Endodermal cell (in vitro differentiated cells): ENCODE data around the gene TNS3. TPM values are rescaled to one million over a fixed set of nuclear protein-coding genes. Genes with fewer than 3 reads are reported as not detected.

ENCODE experiments used
- DNase-seq: peaks from one replicate; pipeline ENCODE4 v3.0.0-alpha.2; 2017
- H3K27ac ChIP-seq: 2 replicates; pipeline ENCODE4 v1.5.1; 2013; ENCODE audit warnings: mild to moderate bottlenecking, low read depth, low read length, moderate library complexity
- H3K27me3 ChIP-seq: 2 replicates; pipeline ENCODE4 v1.6.1; 2013; ENCODE audit warnings: mild to moderate bottlenecking, low read length, moderate library complexity; ENCODE audit not compliant: insufficient read depth, control insufficient read depth, poor library complexity, severe bottlenecking
- H3K36me3 ChIP-seq: 2 replicates; pipeline ENCODE4 v1.7.0; 2013; ENCODE audit warnings: mild to moderate bottlenecking, low read length, moderate library complexity; ENCODE audit not compliant: control insufficient read depth, insufficient read depth
- H3K4me1 ChIP-seq: one replicate; pipeline ENCODE4 v1.7.0; 2013; ENCODE audit warnings: low read length; ENCODE audit not compliant: control insufficient read depth, insufficient read depth
- H3K4me3 ChIP-seq: 2 replicates; pipeline ENCODE4 v1.5.1; 2013; ENCODE audit warnings: mild to moderate bottlenecking, low read length, moderate library complexity
- H3K9ac ChIP-seq: 2 replicates; pipeline ENCODE4 v1.6.1; 2013; ENCODE audit warnings: mild to moderate bottlenecking, low read length, moderate library complexity; ENCODE audit not compliant: poor library complexity, severe bottlenecking; ENCODE audit errors: extremely low read depth
- H3K9me3 ChIP-seq: 2 replicates; pipeline ENCODE4 v1.6.1; 2013; ENCODE audit warnings: mild to moderate bottlenecking, low read length, moderate library complexity; ENCODE audit not compliant: control insufficient read depth
- H3K27ac Mint-ChIP-seq: 2 replicates; pipeline ENCODE4 v1.8.0; 2020; ENCODE audit warnings: mixed read lengths
- H3K27me3 Mint-ChIP-seq: 2 replicates; pipeline ENCODE4 v1.8.0; 2021; ENCODE audit warnings: mild to moderate bottlenecking, mixed read lengths; ENCODE audit not compliant: insufficient read depth
- H3K36me3 Mint-ChIP-seq: 2 replicates; pipeline ENCODE4 v1.8.0; 2020; ENCODE audit warnings: low read depth, mixed read lengths
- H3K4me1 Mint-ChIP-seq: 2 replicates; pipeline ENCODE4 v1.8.0; 2020; ENCODE audit warnings: mixed read lengths
- H3K4me3 Mint-ChIP-seq: 2 replicates; pipeline ENCODE4 v1.8.0; 2020; ENCODE audit warnings: mild to moderate bottlenecking, moderate library complexity, mixed read lengths
- H3K9me3 Mint-ChIP-seq: 2 replicates; pipeline ENCODE4 v1.8.0; 2020; ENCODE audit warnings: mild to moderate bottlenecking, mixed read lengths
- WGBS, 2 experiments: methylation state at CpG; one replicate each; pipeline versions ENCODE4 v1.1.5 to v1.1.7; 2013; ENCODE audit warnings: missing lambda C conversion rate in 2 of 2, mixed read lengths in 1 of 2; ENCODE audit not compliant: insufficient coverage in 1 of 2, insufficient read length in 1 of 2; 5-methylcytosine and 5-hydroxymethylcytosine counted together
- total RNA-seq, 2 donors: library from RNA; stranded (reverse); fragmentation: NEBNext Ultra II Directional in 1 of 2; extraction: Animal tissue kit (Norgen Biotek cat#: 25700) in 1 of 2; gene quantifications; 2 replicates in 1 of 2; 3 replicates in 1 of 2; pipeline ENCODE4 v1.2.1, GENCODE V29; 2021
- TF ChIP-seq, protein P1 (sequence below): fragments of 200-600 bp; sonication (generic); conservative IDR thresholded peaks from 2 replicates; pipeline ENCODE4 v1.5.0; 2021; ENCODE audit warnings: antibody characterized with exemption, mild to moderate bottlenecking

Gene TNS3
- total RNA-seq, 2 donors from 2014 or later: 33.8 to 38.5 TPM

DNA sequence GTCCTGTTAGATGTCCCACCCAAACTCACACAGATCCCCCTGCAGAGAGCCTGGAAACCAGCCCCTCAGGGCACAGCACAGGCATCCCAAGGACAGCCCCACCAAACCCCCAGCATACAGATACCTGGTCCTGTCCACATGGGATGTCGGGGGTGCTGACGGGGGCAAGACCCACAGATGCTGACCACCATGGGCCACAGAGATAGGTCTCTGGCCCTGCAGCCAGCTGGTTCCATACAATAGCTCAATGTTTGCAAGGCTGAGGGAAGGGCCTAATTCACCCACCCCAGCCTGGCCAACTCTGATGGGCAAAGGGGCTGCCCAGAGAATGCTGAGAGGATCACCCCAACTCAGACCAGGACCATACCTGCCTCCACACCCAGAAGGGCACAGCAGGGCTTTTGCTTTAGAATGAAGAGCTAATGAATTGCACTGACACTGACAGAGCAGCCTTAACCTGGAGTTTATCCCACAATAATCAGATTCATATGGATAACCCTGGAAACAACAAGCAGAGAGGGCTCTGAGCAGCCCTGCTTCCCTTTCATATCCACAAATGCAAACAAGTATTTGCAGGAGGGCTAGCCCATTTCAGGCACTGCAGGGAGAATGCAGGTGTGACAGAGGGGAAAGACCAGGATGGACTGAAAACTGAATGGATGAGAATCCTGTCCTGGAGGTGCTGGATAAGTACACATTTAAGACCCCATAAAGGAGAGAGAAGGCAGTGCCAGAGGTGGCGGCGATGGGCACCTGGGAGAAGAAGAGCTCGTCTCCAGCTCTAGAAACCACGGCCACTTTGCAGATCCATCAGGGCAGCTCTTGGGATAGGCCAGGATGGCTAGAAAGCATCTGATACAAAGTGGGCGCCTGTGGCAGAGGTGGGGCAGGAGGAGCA lies 126.7 kb downstream of the TNS3 start:
- no peak overlapping the region for H3K9ac ChIP-seq
- peak; percentile 41 for DNase-seq
- no peaks in the 10 kb centered on the region for H3K27me3 ChIP-seq
- Mint-ChIP-seq H3K27me3 (no peaks in the 10 kb centered on the region), H3K27ac (no peak overlapping the region), H3K4me1 (peaks cover 10% of the 10 kb centered on the region), H3K36me3 (no peaks in the 10 kb centered on the region), H3K9me3 (no peaks in the 10 kb centered on the region), H3K4me3 (no peak overlapping the region)
- TF ChIP-seq, protein P1, sequence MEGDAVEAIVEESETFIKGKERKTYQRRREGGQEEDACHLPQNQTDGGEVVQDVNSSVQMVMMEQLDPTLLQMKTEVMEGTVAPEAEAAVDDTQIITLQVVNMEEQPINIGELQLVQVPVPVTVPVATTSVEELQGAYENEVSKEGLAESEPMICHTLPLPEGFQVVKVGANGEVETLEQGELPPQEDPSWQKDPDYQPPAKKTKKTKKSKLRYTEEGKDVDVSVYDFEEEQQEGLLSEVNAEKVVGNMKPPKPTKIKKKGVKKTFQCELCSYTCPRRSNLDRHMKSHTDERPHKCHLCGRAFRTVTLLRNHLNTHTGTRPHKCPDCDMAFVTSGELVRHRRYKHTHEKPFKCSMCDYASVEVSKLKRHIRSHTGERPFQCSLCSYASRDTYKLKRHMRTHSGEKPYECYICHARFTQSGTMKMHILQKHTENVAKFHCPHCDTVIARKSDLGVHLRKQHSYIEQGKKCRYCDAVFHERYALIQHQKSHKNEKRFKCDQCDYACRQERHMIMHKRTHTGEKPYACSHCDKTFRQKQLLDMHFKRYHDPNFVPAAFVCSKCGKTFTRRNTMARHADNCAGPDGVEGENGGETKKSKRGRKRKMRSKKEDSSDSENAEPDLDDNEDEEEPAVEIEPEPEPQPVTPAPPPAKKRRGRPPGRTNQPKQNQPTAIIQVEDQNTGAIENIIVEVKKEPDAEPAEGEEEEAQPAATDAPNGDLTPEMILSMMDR: no peak
- H3K9me3 ChIP-seq: no peaks in the 10 kb centered on the region
- 91 to 93% methylated on average over 6 to 7 of the region's 7 CpGs for WGBS, 2 experiments
- H3K4me1 ChIP-seq: no peaks in the 10 kb centered on the region
- H3K36me3 ChIP-seq: no peaks in the 10 kb centered on the region
- H3K4me3 ChIP-seq: no peak overlapping the region
- no peak overlapping the region for H3K27ac ChIP-seq

DNA sequence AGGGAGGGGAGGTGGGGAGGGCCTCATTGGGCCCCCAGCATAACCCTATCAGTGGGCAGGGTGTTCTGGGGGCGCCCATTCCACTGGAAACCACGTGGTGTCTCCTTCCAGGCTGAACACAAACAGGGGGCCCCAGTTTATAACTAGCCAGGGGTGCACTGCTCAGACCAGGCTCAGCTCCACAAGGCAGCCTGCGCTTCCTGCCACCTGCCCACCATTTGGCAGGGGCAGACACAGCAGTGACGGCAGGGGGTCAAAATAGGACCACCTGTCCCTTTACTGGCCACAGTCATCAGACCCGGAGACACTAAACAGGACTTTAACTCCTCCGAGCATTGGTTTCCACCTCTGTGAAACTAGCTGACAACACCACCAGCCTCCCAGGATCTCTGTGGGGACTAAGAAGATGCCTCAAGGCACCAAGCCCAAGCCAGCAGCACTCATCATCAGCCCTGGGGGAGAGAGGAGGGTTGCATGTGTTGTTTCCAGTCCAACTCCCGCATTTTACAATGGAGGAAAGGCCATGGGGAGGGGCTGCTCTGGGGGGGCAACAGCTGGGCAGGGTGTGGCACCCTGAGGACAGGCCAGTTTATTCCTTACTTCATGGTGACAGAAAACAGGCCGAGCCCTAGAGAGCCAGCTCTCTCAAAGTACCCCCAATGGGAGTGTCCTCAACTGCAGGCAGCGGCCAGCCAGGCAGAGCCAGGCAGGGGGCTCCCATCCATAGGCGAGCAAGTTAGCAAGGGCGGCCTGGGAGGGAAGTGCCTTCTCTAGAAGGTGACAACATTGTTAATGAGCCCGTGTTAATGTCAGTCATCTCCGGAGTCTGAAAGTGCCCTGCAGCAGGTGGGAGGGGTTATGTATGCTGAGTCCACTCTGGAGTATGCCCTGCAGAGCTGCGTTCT lies 127.6 kb downstream of the TNS3 start:
- H3K9me3 ChIP-seq: no peaks in the 10 kb centered on the region
- 80 to 84% methylated on average over 9 to 14 of the region's 14 CpGs for WGBS, 2 experiments
- H3K4me1 Mint-ChIP-seq: peaks cover 16% of the 10 kb centered on the region
- no peaks in the 10 kb centered on the region for H3K27me3 Mint-ChIP-seq
- H3K4me3 ChIP-seq: no peak overlapping the region
- H3K4me1 ChIP-seq: no peaks in the 10 kb centered on the region
- no peaks in the 10 kb centered on the region for H3K27me3 ChIP-seq
- H3K9me3 Mint-ChIP-seq: no peaks in the 10 kb centered on the region
- H3K36me3 ChIP-seq: no peaks in the 10 kb centered on the region
- H3K27ac Mint-ChIP-seq: no peak overlapping the region
- no peak overlapping the region for H3K4me3 Mint-ChIP-seq
- peak; percentile 59 for DNase-seq
- no peaks in the 10 kb centered on the region for H3K36me3 Mint-ChIP-seq
- no peak overlapping the region for H3K27ac ChIP-seq
- H3K9ac ChIP-seq: no peak overlapping the region
- TF ChIP-seq, protein P1: no peak
